ENCODE data around the gene EAPP.
"Not testable (repeated sequence)": the region's sequence is repeated elsewhere in the genome, so short reads cannot be mapped to it uniquely, and the experiment has no call there.

The EAPP gene

GRCh38 chr14:34554540-34555250, 15.2 kb upstream of the EAPP start:
- Histone ChIP-seq H3K36me3 (ENCODE audit: control insufficient read depth, insufficient read depth, low read length) (no peaks in the 10 kb centered on the region), H3K4me1 (ENCODE audit: control insufficient read depth, insufficient read depth, low read length) (no peaks in the 10 kb centered on the region), H3K9me3 (ENCODE audit: control insufficient read depth, insufficient read depth, low read length) (no peaks in the 10 kb centered on the region), H3K4me3 (ENCODE audit: low read depth, low read length) (no peak overlapping the region), H3K27me3 (ENCODE audit: control insufficient read depth, insufficient read depth, low read length) (no peaks in the 10 kb centered on the region), H3K9ac (ENCODE audit: low read depth, low read length) (no peak overlapping the region)

- not testable (repeated sequence) for H3K36me3 ChIP-seq (ENCODE audit: control insufficient read depth, insufficient read depth, low read length); H3K4me1 ChIP-seq (ENCODE audit: control insufficient read depth, insufficient read depth, low read length); H3K27me3 ChIP-seq (ENCODE audit: control insufficient read depth, insufficient read depth, low read length); H3K4me3 ChIP-seq (ENCODE audit: low read depth, low read length); H3K9ac ChIP-seq (ENCODE audit: low read depth, low read length); H3K9me3 ChIP-seq (ENCODE audit: control insufficient read depth, insufficient read depth, low read length)
Observed at GRCh38 chr14:34549276-34549966, 9.9 kb upstream of the EAPP start.

- Histone ChIP-seq H3K9me3 (ENCODE audit: control insufficient read depth, insufficient read depth, low read length) (no peaks in the 10 kb centered on the region), H3K27me3 (ENCODE audit: control insufficient read depth, insufficient read depth, low read length) (no peaks in the 10 kb centered on the region), H3K9ac (ENCODE audit: low read depth, low read length) (no peak overlapping the region), H3K36me3 (ENCODE audit: control insufficient read depth, insufficient read depth, low read length) (no peaks in the 10 kb centered on the region), H3K4me3 (ENCODE audit: low read depth, low read length) (no peak overlapping the region), H3K4me1 (ENCODE audit: control insufficient read depth, insufficient read depth, low read length) (no peaks in the 10 kb centered on the region)
Observed at GRCh38 chr14:34548472-34548981, 9.0 kb upstream of the EAPP start.

- not testable (repeated sequence) for H3K36me3 ChIP-seq (ENCODE audit: control insufficient read depth, insufficient read depth, low read length); H3K9ac ChIP-seq (ENCODE audit: low read depth, low read length); H3K27me3 ChIP-seq (ENCODE audit: control insufficient read depth, insufficient read depth, low read length); H3K4me3 ChIP-seq (ENCODE audit: low read depth, low read length); H3K4me1 ChIP-seq (ENCODE audit: control insufficient read depth, insufficient read depth, low read length); H3K9me3 ChIP-seq (ENCODE audit: control insufficient read depth, insufficient read depth, low read length)
Observed at GRCh38 chr14:34547136-34547520, 7.6 kb upstream of the EAPP start.

- not testable (repeated sequence) for H3K4me3 ChIP-seq (ENCODE audit: low read depth, low read length); H3K27me3 ChIP-seq (ENCODE audit: control insufficient read depth, insufficient read depth, low read length); H3K9ac ChIP-seq (ENCODE audit: low read depth, low read length); H3K9me3 ChIP-seq (ENCODE audit: control insufficient read depth, insufficient read depth, low read length); H3K4me1 ChIP-seq (ENCODE audit: control insufficient read depth, insufficient read depth, low read length); H3K36me3 ChIP-seq (ENCODE audit: control insufficient read depth, insufficient read depth, low read length)
Observed at GRCh38 chr14:34546272-34547135, 7.0 kb upstream of the EAPP start.

DNA sequence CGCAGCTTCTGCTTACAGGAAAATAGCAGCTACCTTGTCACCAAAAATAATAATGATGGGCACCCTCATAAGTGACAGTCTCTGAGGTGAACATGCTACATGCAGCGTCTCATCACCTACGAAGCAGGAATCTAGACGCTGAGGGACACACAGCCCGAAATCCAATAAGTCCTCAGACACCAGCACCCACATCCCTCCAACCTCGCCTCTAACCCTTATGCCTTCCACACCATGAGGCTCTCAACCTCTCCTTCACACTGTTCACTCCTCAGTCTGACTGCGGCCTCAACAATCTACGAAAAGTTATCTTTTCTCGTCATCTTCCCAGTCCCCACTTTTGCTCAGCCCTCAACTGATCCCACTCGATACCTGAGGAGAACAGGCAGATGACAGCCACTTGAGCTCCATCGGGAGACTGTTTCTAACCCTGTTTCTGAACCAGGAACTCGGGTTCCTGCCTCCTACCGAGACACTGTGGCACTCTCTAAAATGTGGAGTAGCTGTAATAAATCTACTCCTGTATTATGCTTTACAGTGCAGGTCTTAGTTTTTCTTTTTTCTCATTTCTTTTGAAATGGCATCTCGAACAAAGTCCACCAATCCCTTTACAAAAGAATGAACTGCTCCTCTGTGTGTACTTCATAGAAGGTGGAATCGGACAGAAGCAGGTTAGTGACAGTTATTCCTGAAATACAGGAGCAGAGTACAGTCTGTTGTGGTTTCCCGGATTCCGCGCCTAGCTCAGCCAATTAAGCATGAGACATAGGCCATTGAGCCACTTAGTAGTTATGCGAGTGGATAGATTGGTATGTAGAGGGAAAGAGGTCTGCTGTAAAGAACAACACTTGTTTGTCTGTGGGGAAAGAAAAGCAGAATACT, 919 bp upstream of the EAPP start:
- H3K4me1 ChIP-seq (ENCODE audit: control insufficient read depth, insufficient read depth, low read length); H3K9ac ChIP-seq (ENCODE audit: low read depth, low read length); H3K36me3 ChIP-seq (ENCODE audit: control insufficient read depth, insufficient read depth, low read length); H3K9me3 ChIP-seq (ENCODE audit: control insufficient read depth, insufficient read depth, low read length); H3K27me3 ChIP-seq (ENCODE audit: control insufficient read depth, insufficient read depth, low read length): not testable (repeated sequence)
- peak overlapping the region; percentile 96 for H3K4me3 ChIP-seq (ENCODE audit: low read depth, low read length)

- Histone ChIP-seq H3K27me3 (ENCODE audit: control insufficient read depth, insufficient read depth, low read length) (no peaks in the 10 kb centered on the region), H3K36me3 (ENCODE audit: control insufficient read depth, insufficient read depth, low read length) (no peaks in the 10 kb centered on the region), H3K9ac (ENCODE audit: low read depth, low read length) (peak overlapping the region; percentile 94), H3K4me3 (ENCODE audit: low read depth, low read length) (peak overlapping the region; percentile 96), H3K4me1 (ENCODE audit: control insufficient read depth, insufficient read depth, low read length) (no peaks in the 10 kb centered on the region), H3K9me3 (ENCODE audit: control insufficient read depth, insufficient read depth, low read length) (no peaks in the 10 kb centered on the region)
Observed at GRCh38 chr14:34538871-34539406, 562 bp downstream of the EAPP start.

DNA sequence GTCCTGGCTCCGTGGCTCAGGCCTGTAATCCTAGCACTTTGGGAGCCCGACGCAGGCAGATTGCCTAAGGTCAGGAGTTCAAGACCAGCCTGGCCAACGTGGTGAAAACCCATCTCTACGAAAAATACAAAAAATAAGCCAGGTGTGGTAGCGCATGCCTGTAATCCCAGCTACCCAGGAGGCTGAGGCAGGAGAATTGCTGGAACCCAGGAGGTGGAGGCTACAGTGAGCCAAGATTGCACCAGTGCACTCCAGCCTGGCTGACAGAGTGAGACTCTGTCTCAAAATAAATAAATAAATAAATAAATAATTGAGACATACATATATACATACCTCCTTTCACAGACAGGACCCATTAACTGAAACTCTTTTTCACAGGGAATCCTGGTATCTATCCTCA, 1.4 kb downstream of the EAPP start:
- not testable (repeated sequence) for H3K9ac ChIP-seq (ENCODE audit: low read depth, low read length); H3K27me3 ChIP-seq (ENCODE audit: control insufficient read depth, insufficient read depth, low read length); H3K4me1 ChIP-seq (ENCODE audit: control insufficient read depth, insufficient read depth, low read length); H3K9me3 ChIP-seq (ENCODE audit: control insufficient read depth, insufficient read depth, low read length); H3K36me3 ChIP-seq (ENCODE audit: control insufficient read depth, insufficient read depth, low read length); H3K4me3 ChIP-seq (ENCODE audit: low read depth, low read length)

DNA sequence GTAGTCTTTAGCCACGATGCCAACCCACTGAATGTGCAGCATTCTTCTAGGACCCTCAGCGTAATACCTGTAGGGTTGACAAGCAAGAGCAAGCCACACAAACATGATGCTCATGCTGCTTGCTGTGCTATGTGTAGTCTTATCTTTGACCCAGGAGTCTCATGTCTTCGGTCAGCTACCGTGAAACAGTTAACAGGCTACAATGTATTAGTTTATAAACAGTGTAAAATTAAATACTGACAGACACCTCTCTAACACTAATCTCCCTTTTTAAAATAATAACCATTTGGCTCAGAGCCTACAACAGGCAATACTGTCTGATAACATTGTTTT, 1.9 kb downstream of the EAPP start:
- H3K36me3 ChIP-seq (ENCODE audit: control insufficient read depth, insufficient read depth, low read length) = no peaks in the 10 kb centered on the region

DNA sequence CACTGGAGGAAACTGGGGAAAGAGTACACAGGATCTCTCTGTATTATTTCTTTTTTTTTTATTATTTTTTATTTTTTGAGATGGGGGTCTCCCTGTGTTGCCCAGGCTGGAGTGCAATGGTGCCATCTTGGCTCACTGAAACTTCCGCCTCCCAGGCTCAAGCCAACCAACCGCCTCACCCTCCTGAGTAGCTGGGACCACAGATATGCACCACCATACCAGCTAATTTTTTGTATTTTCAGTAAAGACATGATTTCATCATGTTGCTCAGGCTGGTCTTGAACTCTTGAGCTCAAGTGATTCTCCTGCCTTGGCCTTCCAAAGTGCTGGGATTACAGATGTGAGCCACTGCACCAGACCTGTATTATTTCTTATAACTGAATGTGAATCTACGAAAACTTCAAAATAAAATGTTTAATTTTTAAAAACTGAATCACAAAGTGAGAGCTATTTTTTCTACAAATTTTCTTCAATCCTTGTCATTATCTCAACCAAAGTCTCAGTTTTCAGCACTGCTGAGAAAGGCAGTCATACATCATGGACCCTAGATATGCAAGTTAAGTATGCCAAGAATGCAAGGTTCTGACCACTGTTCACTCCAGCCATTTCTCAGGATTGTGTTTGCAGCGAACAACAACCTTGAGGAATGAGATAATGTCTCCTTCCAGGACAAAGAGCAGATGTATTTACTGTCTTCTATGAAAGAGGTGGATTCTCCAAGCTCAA, 2.4 kb downstream of the EAPP start:
- no peaks in the 10 kb centered on the region for H3K36me3 ChIP-seq (ENCODE audit: control insufficient read depth, insufficient read depth, low read length)
- H3K9me3 ChIP-seq (ENCODE audit: control insufficient read depth, insufficient read depth, low read length) = no peaks in the 10 kb centered on the region
- no peak overlapping the region for H3K9ac ChIP-seq (ENCODE audit: low read depth, low read length)
- H3K27me3 ChIP-seq (ENCODE audit: control insufficient read depth, insufficient read depth, low read length) = no peaks in the 10 kb centered on the region
- no peak overlapping the region for H3K4me3 ChIP-seq (ENCODE audit: low read depth, low read length)
- no peaks in the 10 kb centered on the region for H3K4me1 ChIP-seq (ENCODE audit: control insufficient read depth, insufficient read depth, low read length)

More for the DNA sequence above, 1.9 kb downstream of the EAPP start:
- Histone ChIP-seq H3K27me3 (ENCODE audit: control insufficient read depth, insufficient read depth, low read length) (no peaks in the 10 kb centered on the region), H3K4me3 (ENCODE audit: low read depth, low read length) (no peak overlapping the region), H3K9ac (ENCODE audit: low read depth, low read length) (no peak overlapping the region), H3K4me1 (ENCODE audit: control insufficient read depth, insufficient read depth, low read length) (no peaks in the 10 kb centered on the region), H3K9me3 (ENCODE audit: control insufficient read depth, insufficient read depth, low read length) (no peaks in the 10 kb centered on the region)
